Osteoblast (primary cell): Measurements from ENCODE around the gene SEC61A2. TPM values are rescaled to one million over a fixed set of nuclear protein-coding genes. Genes with fewer than 3 reads are reported as not detected.

Source experiments
- DNase-seq: peaks from one replicate; pipeline ENCODE4 v3.0.0; 2011; ENCODE audit warnings: low spot score, mixed read lengths; ENCODE audit not compliant: insufficient read length; ENCODE audit errors: missing footprints
- H2AFZ ChIP-seq: 2 replicates; pipeline ENCODE4 v1.6.0; 2011; ENCODE audit warnings: mild to moderate bottlenecking, low read length
- H3K27ac ChIP-seq: 2 replicates; pipeline ENCODE4 v1.5.1; 2011; ENCODE audit warnings: mild to moderate bottlenecking, low read depth, low read length, moderate library complexity
- H3K27me3 ChIP-seq: 2 replicates; pipeline ENCODE4 v1.6.0; 2012; ENCODE audit warnings: mild to moderate bottlenecking, control low read depth, inconsistent platforms, low read length, moderate library complexity; ENCODE audit not compliant: insufficient read depth
- H3K36me3 ChIP-seq: 2 replicates; pipeline ENCODE4 v1.5.1; 2011; ENCODE audit warnings: mild to moderate bottlenecking, low read length, control low read depth, moderate library complexity; ENCODE audit not compliant: insufficient read depth
- H3K4me1 ChIP-seq: 2 replicates; pipeline ENCODE4 v1.5.1; 2011; ENCODE audit warnings: mild to moderate bottlenecking, low read length, control low read depth, moderate library complexity; ENCODE audit not compliant: insufficient read depth
- H3K4me2 ChIP-seq: 2 replicates; pipeline ENCODE4 v1.6.0; 2011; ENCODE audit warnings: mild to moderate bottlenecking, low read length; ENCODE audit not compliant: insufficient read depth
- H3K4me3 ChIP-seq: fragments of 200-600 bp; sonication (generic); 3 replicates; pipeline ENCODE4 v1.5.1; 2012; ENCODE audit warnings: mild to moderate bottlenecking, low read length, inconsistent platforms; ENCODE audit not compliant: insufficient read depth
- H3K79me2 ChIP-seq: 2 replicates; pipeline ENCODE4 v1.6.0; 2012; ENCODE audit warnings: mild to moderate bottlenecking, low read length, control low read depth, inconsistent platforms; ENCODE audit not compliant: insufficient read depth
- H3K9me3 ChIP-seq: 2 replicates; pipeline ENCODE4 v1.5.1; 2011; ENCODE audit warnings: low read depth, low read length, control low read depth
- H4K20me1 ChIP-seq: 2 replicates; pipeline ENCODE4 v1.6.0; 2012; ENCODE audit warnings: mild to moderate bottlenecking, low read length, control low read depth; ENCODE audit not compliant: insufficient read depth
- CTCF ChIP-seq: IDR thresholded peaks from 2 replicates; pipeline ENCODE4 v1.5.1; 2011; ENCODE audit warnings: mild to moderate bottlenecking, low read depth, low read length, moderate library complexity; ENCODE audit errors: extremely low read depth
- total RNA-seq: library from RNA; depleted of rRNA; stranded (reverse); fragments of >200 nt; gene quantifications from 2 replicates; pipeline ENCODE4 v1.2.3, GENCODE V29; 2012

SEC61A2 gene
- total RNA-seq, 1 donor: 9.4 TPM

- Histone ChIP-seq H3K4me1 (no peaks in the 10 kb centered on the region), H3K27ac (no peak overlapping the region), H3K9me3 (no peaks in the 10 kb centered on the region), H2AFZ (no peak overlapping the region), H3K79me2 (peaks cover 34% of the 10 kb centered on the region), H3K27me3 (no peaks in the 10 kb centered on the region), H4K20me1 (no peaks in the 10 kb centered on the region), H3K4me3 (no peak overlapping the region), H3K36me3 (peaks cover 33% of the 10 kb centered on the region), H3K4me2 (no peak overlapping the region)
- no peak for TF ChIP-seq CTCF
- no peak for DNase-seq
Measured at GRCh38 chr10:12184165-12184564, 54.7 kb downstream of the SEC61A2 start.

- Histone ChIP-seq H3K27me3 (no peaks in the 10 kb centered on the region), H3K4me1 (peaks cover 1% of the 10 kb centered on the region), H3K36me3 (peaks cover 25% of the 10 kb centered on the region), H3K79me2 (peaks cover 52% of the 10 kb centered on the region), H3K9me3 (no peaks in the 10 kb centered on the region), H4K20me1 (no peaks in the 10 kb centered on the region), H3K4me3 (no peak overlapping the region), H2AFZ (no peak overlapping the region), H3K27ac (no peak overlapping the region), H3K4me2 (no peak overlapping the region)
- no peak for DNase-seq
- no peak for TF ChIP-seq CTCF
Measured at GRCh38 chr10:12186323-12186722, 56.8 kb downstream of the SEC61A2 start.

- H3K4me2 ChIP-seq: no peak overlapping the region
- no peak for DNase-seq
- H4K20me1 ChIP-seq: no peaks in the 10 kb centered on the region
- H3K27me3 ChIP-seq: no peaks in the 10 kb centered on the region
- TF ChIP-seq CTCF: no peak
- H3K9me3 ChIP-seq: no peaks in the 10 kb centered on the region
- H3K27ac ChIP-seq: no peak overlapping the region
- no peak overlapping the region for H3K4me3 ChIP-seq
- no peak overlapping the region for H2AFZ ChIP-seq
- H3K4me1 ChIP-seq: peaks cover 11% of the 10 kb centered on the region
- peaks cover 57% of the 10 kb centered on the region for H3K79me2 ChIP-seq
- peaks cover 25% of the 10 kb centered on the region for H3K36me3 ChIP-seq
Measured at GRCh38 chr10:12187321-12187905, 57.9 kb downstream of the SEC61A2 start.

GRCh38 chr10:12188656-12189055 is 59.2 kb downstream of the SEC61A2 start:
- DNase-seq: no peak
- Histone ChIP-seq H3K27ac (no peak overlapping the region), H3K36me3 (peaks cover 20% of the 10 kb centered on the region), H4K20me1 (no peaks in the 10 kb centered on the region), H3K79me2 (peaks cover 68% of the 10 kb centered on the region), H2AFZ (no peak overlapping the region), H3K4me1 (peaks cover 19% of the 10 kb centered on the region), H3K4me2 (no peak overlapping the region), H3K9me3 (no peaks in the 10 kb centered on the region), H3K27me3 (no peaks in the 10 kb centered on the region), H3K4me3 (no peak overlapping the region)
- no peak for TF ChIP-seq CTCF
